Activated CD4-positive, alpha-beta memory T cell treated with anti-CD3 and anti-CD28 coated beads for 36 hours (primary cell): ENCODE results near the gene JCAD. TPM values are rescaled to one million over a fixed set of nuclear protein-coding genes. Genes with fewer than 3 reads are reported as not detected.

ENCODE experiments used
- CTCF ChIA-PET: fragments of 350-600 bp; sonication (Branson Sonifier 250); formaldehyde crosslinking; loops from one replicate; lab custom pipeline; 2021; ENCODE audit warnings: antibody characterized with exemption, inconsistent platforms; lab: Charles Lee
- POLR2A ChIA-PET: fragments of 350-600 bp; sonication (Branson Sonifier 250); formaldehyde crosslinking; loops from one replicate; lab custom pipeline; 2021; ENCODE audit warnings: antibody characterized with exemption; lab: Charles Lee
- DNase-seq: peaks from one replicate; pipeline ENCODE4 v3.0.0-alpha.2; 2020
- H3K27ac Mint-ChIP-seq: one replicate; pipeline ENCODE4 v1.8.0; 2021; ENCODE audit warnings: mixed read lengths
- H3K27me3 Mint-ChIP-seq: one replicate; pipeline ENCODE4 v1.8.0; 2021; ENCODE audit warnings: mixed read lengths
- H3K36me3 Mint-ChIP-seq: one replicate; pipeline ENCODE4 v1.8.0; 2021; ENCODE audit warnings: mixed read lengths
- H3K4me1 Mint-ChIP-seq: one replicate; pipeline ENCODE4 v1.8.0; 2021; ENCODE audit warnings: low read depth, mixed read lengths
- H3K4me3 Mint-ChIP-seq: one replicate; pipeline ENCODE4 v1.8.0; 2021; ENCODE audit warnings: mild to moderate bottlenecking, mixed read lengths
- H3K9me3 Mint-ChIP-seq: one replicate; pipeline ENCODE4 v1.8.0; 2021; ENCODE audit warnings: mixed read lengths
- intact Hi-C: fragments of 100-400 bp; cut with micrococcal nuclease; formaldehyde crosslinking; loops from one replicate; pipeline ENCODE4 v1.15.1; 2023
- total RNA-seq, 2 experiments: library from RNA; stranded (reverse); gene quantifications; one replicate each; pipeline ENCODE4 v1.2.3, GENCODE V29; 2021

Gene JCAD
- total RNA-seq, 2 experiments from 2014 or later = 0.05 TPM; not detected in 1

GRCh38 chr10:29969255-29970011 lies 90.0 kb downstream of the JCAD start:
- no peaks in the 10 kb centered on the region for H3K4me1 Mint-ChIP-seq
- no peak for DNase-seq
- no peaks in the 10 kb centered on the region for H3K36me3 Mint-ChIP-seq
- H3K4me3 Mint-ChIP-seq = no peak overlapping the region
- CTCF ChIA-PET = interaction anchor here (0.6 kb wide), 1 partner anchor 11 kb away, joined by 4 read pairs; no protein-coding TSS in a partner anchor
- H3K27me3 Mint-ChIP-seq = peaks cover 7% of the 10 kb centered on the region
- H3K9me3 Mint-ChIP-seq = no peaks in the 10 kb centered on the region
- POLR2A ChIA-PET = no interaction called here
- intact Hi-C loops = no loop called here
- no peak overlapping the region for H3K27ac Mint-ChIP-seq

- DNase-seq = no peak
- H3K4me1 Mint-ChIP-seq = no peaks in the 10 kb centered on the region
- H3K9me3 Mint-ChIP-seq = no peaks in the 10 kb centered on the region
- intact Hi-C loops = no loop called here
- H3K27ac Mint-ChIP-seq = no peak overlapping the region
- H3K36me3 Mint-ChIP-seq = no peaks in the 10 kb centered on the region
- peaks cover 6% of the 10 kb centered on the region for H3K27me3 Mint-ChIP-seq
- POLR2A ChIA-PET = no interaction called here
- CTCF ChIA-PET = no interaction called here
- H3K4me3 Mint-ChIP-seq = no peak overlapping the region
Measured at GRCh38 chr10:29968585-29968984, 90.8 kb downstream of the JCAD start.

GRCh38 chr10:29966269-29966668 lies 93.1 kb downstream of the JCAD start:
- Mint-ChIP-seq H3K4me3 (no peak overlapping the region), H3K4me1 (no peaks in the 10 kb centered on the region)
- CTCF ChIA-PET = no interaction called here

More at GRCh38 chr10:29966269-29966668, 93.1 kb downstream of the JCAD start:
- no peak for DNase-seq
- H3K27me3 Mint-ChIP-seq = peaks cover 3% of the 10 kb centered on the region
- H3K36me3 Mint-ChIP-seq = no peaks in the 10 kb centered on the region
- POLR2A ChIA-PET = no interaction called here
- intact Hi-C loops = no loop called here
- no peak overlapping the region for H3K27ac Mint-ChIP-seq
- no peaks in the 10 kb centered on the region for H3K9me3 Mint-ChIP-seq
